ENCODE results near the gene GNG7.

GNG7 gene

DNA sequence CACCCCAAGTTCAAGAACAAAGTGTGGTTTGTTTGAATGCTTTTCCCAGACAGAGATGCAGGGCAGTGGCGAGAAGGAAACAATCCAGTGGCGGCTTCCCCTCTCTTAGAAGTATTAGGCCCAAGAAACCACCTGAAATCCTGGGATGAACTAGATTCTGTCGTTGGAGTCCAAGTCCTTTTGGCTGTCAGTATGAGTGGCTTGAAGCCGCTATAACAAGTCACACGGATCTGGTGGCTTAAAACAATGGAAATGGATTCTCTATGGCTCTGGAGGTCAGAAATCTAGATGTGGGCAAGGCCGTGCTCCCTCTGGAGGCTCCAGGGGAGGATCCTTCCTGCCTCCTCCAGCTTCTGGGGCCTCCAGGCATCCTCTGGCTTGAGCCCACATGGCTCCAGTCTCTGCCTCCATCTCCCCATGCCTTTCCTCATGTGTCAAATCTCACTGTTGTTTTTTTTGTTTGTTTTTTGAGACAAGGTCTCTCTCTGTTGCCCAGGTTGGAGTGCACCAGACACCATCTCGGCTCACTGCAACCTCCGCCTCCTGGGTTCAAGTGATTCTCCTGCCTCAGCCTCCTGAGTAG, 97.7 kb downstream of the GNG7 start:
- TF ChIP-seq, protein P1, sequence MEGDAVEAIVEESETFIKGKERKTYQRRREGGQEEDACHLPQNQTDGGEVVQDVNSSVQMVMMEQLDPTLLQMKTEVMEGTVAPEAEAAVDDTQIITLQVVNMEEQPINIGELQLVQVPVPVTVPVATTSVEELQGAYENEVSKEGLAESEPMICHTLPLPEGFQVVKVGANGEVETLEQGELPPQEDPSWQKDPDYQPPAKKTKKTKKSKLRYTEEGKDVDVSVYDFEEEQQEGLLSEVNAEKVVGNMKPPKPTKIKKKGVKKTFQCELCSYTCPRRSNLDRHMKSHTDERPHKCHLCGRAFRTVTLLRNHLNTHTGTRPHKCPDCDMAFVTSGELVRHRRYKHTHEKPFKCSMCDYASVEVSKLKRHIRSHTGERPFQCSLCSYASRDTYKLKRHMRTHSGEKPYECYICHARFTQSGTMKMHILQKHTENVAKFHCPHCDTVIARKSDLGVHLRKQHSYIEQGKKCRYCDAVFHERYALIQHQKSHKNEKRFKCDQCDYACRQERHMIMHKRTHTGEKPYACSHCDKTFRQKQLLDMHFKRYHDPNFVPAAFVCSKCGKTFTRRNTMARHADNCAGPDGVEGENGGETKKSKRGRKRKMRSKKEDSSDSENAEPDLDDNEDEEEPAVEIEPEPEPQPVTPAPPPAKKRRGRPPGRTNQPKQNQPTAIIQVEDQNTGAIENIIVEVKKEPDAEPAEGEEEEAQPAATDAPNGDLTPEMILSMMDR (IDR thresholded peaks at IDR 0.05; ENCODE audit: low read depth, low read length, missing control alignments): no peak
- DNase-seq (ENCODE audit: low read depth): no peak
- H3K4me3 ChIP-seq (ENCODE audit: low read depth, low read length): no peak overlapping the region
- in situ Hi-C loops (cut with HindIII; ENCODE audit: low sequenced_read_pairs): no loop called here

DNA sequence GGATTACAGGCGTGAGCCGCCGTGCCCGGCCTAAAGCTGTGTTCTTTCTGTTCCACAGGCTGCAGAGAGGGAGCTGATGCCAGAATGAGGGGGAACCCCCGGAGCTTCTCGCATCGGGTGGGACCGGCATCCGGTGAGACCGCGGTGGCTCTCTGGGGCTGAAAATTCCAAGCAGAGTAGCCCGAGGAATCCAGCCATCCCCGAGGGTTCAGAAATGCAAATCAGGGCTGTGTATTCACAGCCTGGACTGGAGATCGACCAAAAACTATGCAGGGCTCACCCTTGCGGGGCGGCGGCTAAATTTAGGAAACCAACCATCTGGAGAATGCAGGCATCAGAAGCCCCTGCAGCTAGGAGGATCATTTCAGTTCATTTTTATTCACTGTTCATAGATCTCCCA, 99.2 kb downstream of the GNG7 start:
- DNase-seq (ENCODE audit: low read depth): peak; percentile 77
- no peak overlapping the region for H3K4me3 ChIP-seq (ENCODE audit: low read depth, low read length)
- in situ Hi-C loops (cut with HindIII; ENCODE audit: low sequenced_read_pairs): no loop called here

DNA sequence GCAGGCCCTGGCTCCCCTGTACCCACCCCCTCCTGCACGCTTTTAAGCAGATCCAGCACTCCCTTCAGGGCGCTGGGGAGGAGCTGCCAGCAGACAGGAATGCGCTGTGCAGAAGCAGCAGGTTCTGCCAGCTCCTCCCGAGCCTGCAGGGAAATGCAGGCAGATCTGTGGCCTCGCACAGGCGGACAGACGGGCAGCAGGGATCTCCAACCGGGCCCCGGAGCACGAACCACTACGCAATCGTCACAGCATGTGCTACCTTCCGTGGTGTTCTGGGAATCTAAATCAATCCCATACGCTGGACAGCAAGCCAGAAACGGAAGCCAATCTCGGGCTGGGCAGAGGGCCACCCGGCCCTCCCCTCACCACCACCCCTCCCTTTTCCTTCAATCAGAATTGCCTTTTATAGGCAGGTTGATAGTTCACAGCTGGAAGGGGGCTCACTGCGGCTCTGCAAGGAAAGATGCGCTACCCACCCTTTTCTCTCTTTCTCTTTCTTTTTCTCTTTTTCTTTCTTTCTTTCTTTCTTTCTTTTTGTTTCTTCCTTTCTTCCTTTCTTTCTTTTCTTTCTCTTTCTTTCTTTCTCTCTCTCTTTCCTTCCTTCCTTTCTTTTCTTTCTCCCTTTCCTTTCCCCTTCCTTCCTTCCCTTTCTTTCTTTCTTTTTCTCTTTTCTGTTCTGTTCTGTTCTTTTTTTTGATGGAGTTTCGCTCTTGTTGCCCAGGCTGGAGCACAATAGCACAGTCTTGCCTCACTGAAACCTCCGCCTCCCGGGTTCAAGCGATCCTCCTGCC, 99.9 kb downstream of the GNG7 start:
- H3K4me3 ChIP-seq (ENCODE audit: low read depth, low read length): no peak overlapping the region
- TF ChIP-seq, protein P1 (IDR thresholded peaks at IDR 0.05; ENCODE audit: low read depth, low read length, missing control alignments): peak; percentile 5
- DNase-seq (ENCODE audit: low read depth): peak; percentile 94
- in situ Hi-C loops (cut with HindIII; ENCODE audit: low sequenced_read_pairs): no loop called here

More for the DNA sequence above, 99.2 kb downstream of the GNG7 start:
- TF ChIP-seq, protein P1 (IDR thresholded peaks at IDR 0.05; ENCODE audit: low read depth, low read length, missing control alignments): no peak

DNA sequence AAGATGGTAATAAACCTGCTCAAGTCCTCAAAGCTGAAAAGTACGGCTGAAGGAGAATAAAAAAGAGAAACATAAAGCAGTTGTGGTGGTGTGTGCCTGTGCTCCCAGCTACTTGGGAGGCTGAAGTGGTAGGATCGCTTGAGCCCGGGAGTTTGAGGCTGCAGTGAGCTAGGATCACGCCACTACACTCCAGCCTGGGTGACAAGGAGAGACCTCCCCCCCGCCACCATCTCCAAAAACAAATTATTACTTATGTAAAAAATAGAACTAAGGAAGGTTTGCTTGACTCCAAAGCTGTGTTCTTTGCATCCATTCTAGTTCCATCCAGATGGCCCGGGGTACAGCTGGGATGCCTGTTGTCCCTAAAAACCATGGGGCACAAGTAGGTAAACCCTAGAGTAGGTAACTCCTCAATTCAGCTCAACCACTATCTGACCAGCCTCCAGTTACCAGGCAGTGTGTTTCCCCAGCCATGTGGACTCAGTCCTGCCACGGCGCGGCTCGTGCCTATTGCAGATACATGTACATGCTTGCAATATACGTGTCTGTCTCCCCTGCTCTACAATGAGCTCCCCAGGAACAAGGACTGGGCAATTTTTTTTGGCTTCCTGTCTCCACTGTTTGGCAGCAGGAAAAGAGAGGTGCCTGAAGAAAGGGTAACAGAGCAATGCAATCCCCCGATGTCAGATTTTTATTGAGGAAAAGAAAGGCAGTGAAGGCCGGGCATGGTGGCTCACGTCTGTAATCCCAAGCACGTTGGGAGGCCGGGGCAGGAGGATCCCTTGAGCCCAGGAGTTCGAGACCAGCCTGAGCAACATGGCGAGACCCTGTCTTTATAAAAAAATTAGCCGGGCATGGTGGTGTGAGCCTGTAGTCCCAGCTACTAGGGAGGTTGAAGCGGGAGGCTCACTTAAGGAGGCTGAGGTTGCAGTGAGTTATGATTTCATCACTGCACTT, 101.3 kb downstream of the GNG7 start:
- no peak for DNase-seq (ENCODE audit: low read depth)
- in situ Hi-C loops (cut with HindIII; ENCODE audit: low sequenced_read_pairs): no loop called here
- H3K4me3 ChIP-seq (ENCODE audit: low read depth, low read length): no peak overlapping the region
- TF ChIP-seq, protein P1 (IDR thresholded peaks at IDR 0.05; ENCODE audit: low read depth, low read length, missing control alignments): no peak

DNA sequence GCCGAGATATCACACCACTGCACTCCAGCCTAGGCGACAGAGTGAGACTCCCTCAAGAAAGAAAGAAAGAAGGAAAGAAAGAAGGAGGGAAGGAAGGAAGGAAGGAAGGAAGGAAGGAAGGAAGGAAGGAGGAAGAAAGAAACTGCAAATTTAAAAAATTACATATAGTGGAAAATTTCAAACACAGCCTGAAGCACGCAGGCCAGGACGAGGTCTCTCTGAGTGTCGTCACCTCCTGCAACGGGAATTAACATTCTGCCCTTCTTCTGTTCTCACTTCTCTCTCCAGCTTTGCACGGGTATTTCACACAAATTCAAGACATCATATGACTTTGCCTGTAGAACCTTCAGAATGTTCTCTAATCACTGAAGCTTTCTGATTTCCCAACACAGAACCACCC, 108.2 kb downstream of the GNG7 start:
- in situ Hi-C loops (cut with HindIII; ENCODE audit: low sequenced_read_pairs): no loop called here
- H3K4me3 ChIP-seq (ENCODE audit: low read depth, low read length): no peak overlapping the region
- no peak for DNase-seq (ENCODE audit: low read depth)
- TF ChIP-seq, protein P1 (IDR thresholded peaks at IDR 0.05; ENCODE audit: low read depth, low read length, missing control alignments): no peak

DNA sequence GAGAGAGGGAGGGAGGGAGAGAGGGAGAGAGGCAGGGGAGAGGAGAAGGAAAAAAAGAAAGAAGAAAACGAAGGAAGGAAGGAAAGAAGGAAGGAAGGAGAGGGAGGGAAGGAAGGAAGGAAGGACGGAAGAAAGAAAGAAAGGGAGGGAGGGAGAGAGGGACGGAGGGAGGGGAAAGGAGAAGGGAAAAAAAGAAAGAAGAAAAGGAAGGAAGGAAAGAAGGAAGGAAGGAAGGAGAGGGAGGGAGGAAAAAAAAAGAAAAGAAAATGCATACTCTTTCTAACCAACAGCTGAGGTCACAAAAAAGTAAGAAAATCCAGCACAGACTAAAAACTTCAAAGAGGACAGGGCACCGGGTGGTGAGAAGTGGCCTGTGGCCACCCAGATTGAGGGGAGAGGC, 109.7 kb downstream of the GNG7 start:
- no peak overlapping the region for H3K4me3 ChIP-seq (ENCODE audit: low read depth, low read length)
- in situ Hi-C loops (cut with HindIII; ENCODE audit: low sequenced_read_pairs): no loop called here
- TF ChIP-seq, protein P1 (IDR thresholded peaks at IDR 0.05; ENCODE audit: low read depth, low read length, missing control alignments): no peak
- DNase-seq (ENCODE audit: low read depth): no peak
